HCT116 (cell line): ENCODE measurements around the gene CST1. TPM values are rescaled to one million over a fixed set of nuclear protein-coding genes. Genes with fewer than 3 reads are reported as not detected.

Source experiments
- ATAC-seq: fragments of 200-7000 bp; cut with Tn5 transposase; 2 replicates; pipeline ENCODE4 v1.9.1; 2020; ENCODE audit warnings: mild to moderate bottlenecking, moderate library complexity
- BruUV-seq: library from RNA; stranded (reverse); fragments of 400-500 nt; replicated peaks from 2 replicates; lab custom pipeline; 2021; lab: Mats Ljungman, UMichigan
- CTCF ChIA-PET: fragments of 300-600 bp; sonication (Branson Sonifier 250); formaldehyde crosslinking; loops from one replicate; lab custom pipeline; 2021; ENCODE audit warnings: antibody characterized with exemption; lab: Charles Lee
- POLR2A ChIA-PET: fragments of 300-600, 350-600 bp; sonication (Branson Sonifier 250); formaldehyde crosslinking; loops from one replicate; lab custom pipeline; 2021; ENCODE audit warnings: antibody characterized with exemption; lab: Charles Lee
- RAD21 ChIA-PET, 2 experiments: fragments of 300-600 bp; sonication (Branson Sonifier 250); formaldehyde crosslinking; loops; one replicate each; lab custom pipeline; 2023; ENCODE audit warnings: low total read pairs in 2 of 2; ENCODE audit not compliant: uncharacterized antibody in 2 of 2, unreplicated experiment in 2 of 2, low non-redundant PET in 1 of 2; lab: Charles Lee
- DNase-seq: peaks from one replicate; pipeline ENCODE4 v3.0.0-alpha.2; 2010; ENCODE audit warnings: low read depth, low spot score
- H2AFZ ChIP-seq: fragments of 200-600 bp; shearing (Covaris generic), sonication (generic); 2 replicates; pipeline ENCODE4 v1.6.1; 2017; ENCODE audit warnings: low read depth, mixed run types, mixed read lengths, antibody characterized with exemption, low read length; ENCODE audit not compliant: poor library complexity, severe bottlenecking
- H3K27ac ChIP-seq: 2 replicates; pipeline ENCODE4 v1.5.1; 2012; ENCODE audit warnings: low read depth, low read length
- H3K27me3 ChIP-seq: fragments of 200-600 bp; sonication (generic); 2 replicates; pipeline ENCODE4 v1.6.1; 2016; ENCODE audit warnings: mixed run types, low read length, mixed read lengths; ENCODE audit not compliant: insufficient read depth
- H3K36me3 ChIP-seq, 2 experiments: fragments of 200-500 bp in 1 of 2; fragments of 200-600 bp in 1 of 2; sonication (Bioruptor generic) in 1 of 2; sonication (generic) in 1 of 2; 2 replicates each; pipeline versions ENCODE4 v1.5.1 to v1.6.1; 2014 to 2016; ENCODE audit warnings: low read length in 2 of 2, inconsistent platforms in 1 of 2, mixed read lengths in 1 of 2, mixed run types in 1 of 2; ENCODE audit not compliant: insufficient read depth in 2 of 2, control insufficient read depth in 1 of 2
- H3K4me1 ChIP-seq, 2 experiments: fragments of 200-600 bp in 1 of 2; sonication (generic) in 1 of 2; 2 replicates each; pipeline versions ENCODE4 v1.5.1 to v1.6.1; 2012 to 2017; ENCODE audit warnings: low read length in 2 of 2, inconsistent platforms in 1 of 2, mild to moderate bottlenecking in 1 of 2, mixed read lengths in 1 of 2, mixed run types in 1 of 2, moderate library complexity in 1 of 2; ENCODE audit not compliant: insufficient read depth in 2 of 2, control insufficient read depth in 1 of 2
- H3K4me2 ChIP-seq: fragments of 200-600 bp; sonication (generic); 2 replicates; pipeline ENCODE4 v1.6.1; 2017; ENCODE audit warnings: mixed run types, low read length, mixed read lengths
- H3K4me3 ChIP-seq, 2 experiments: fragments of 200-600 bp in 1 of 2; sonication (generic) in 1 of 2; replicated peaks in 1 of 2; 2 replicates each; pipeline ENCODE4 v1.5.1; 2011 to 2016; ENCODE audit warnings: low read length in 2 of 2, control low read depth in 1 of 2, low read depth in 1 of 2, mild to moderate bottlenecking in 1 of 2, mixed read lengths in 1 of 2, mixed run types in 1 of 2
- H3K79me2 ChIP-seq: fragments of 200-600 bp; sonication (generic); 2 replicates; pipeline ENCODE4 v1.6.1; 2017; ENCODE audit warnings: mild to moderate bottlenecking, mixed run types, low read length, moderate library complexity, mixed read lengths; ENCODE audit not compliant: insufficient read depth
- H3K9ac ChIP-seq: fragments of 200-600 bp; sonication (generic); 2 replicates; pipeline ENCODE4 v1.6.1; 2016; ENCODE audit warnings: low read length, mixed read lengths
- H3K9me2 ChIP-seq: fragments of 200-600 bp; sonication (generic), shearing (Covaris generic); 2 replicates; pipeline ENCODE4 v1.6.1; 2017; ENCODE audit warnings: mixed run types, mild to moderate bottlenecking, moderate library complexity; ENCODE audit not compliant: insufficient read depth
- H3K9me3 ChIP-seq, 2 experiments: fragments of 200-500 bp in 1 of 2; fragments of 200-600 bp in 1 of 2; sonication (Bioruptor generic) in 1 of 2; sonication (generic) in 1 of 2; 2 replicates each; pipeline ENCODE4 v1.6.1; 2014 to 2017; ENCODE audit warnings: low read length in 2 of 2, mixed read lengths in 2 of 2, inconsistent platforms in 1 of 2, low read depth in 1 of 2, mild to moderate bottlenecking in 1 of 2, mixed run types in 1 of 2, moderate library complexity in 1 of 2; ENCODE audit not compliant: control insufficient read depth in 1 of 2, insufficient read depth in 1 of 2
- H4K20me1 ChIP-seq: fragments of 200-600 bp; sonication (generic), shearing (Covaris generic); 2 replicates; pipeline ENCODE4 v1.6.1; 2017; ENCODE audit warnings: mixed run types, mild to moderate bottlenecking, moderate library complexity; ENCODE audit not compliant: insufficient read depth
- CBX3 ChIP-seq: IDR thresholded peaks from 2 replicates; pipeline ENCODE4 v1.6.1; 2012; ENCODE audit warnings: low read depth
- EGR1 ChIP-seq: IDR thresholded peaks from 2 replicates; pipeline ENCODE4 v1.6.1; 2012; ENCODE audit warnings: low read depth
- JUND ChIP-seq: IDR thresholded peaks from 2 replicates; pipeline ENCODE4 v1.6.1; 2012
- POLR2AphosphoS5 ChIP-seq: IDR thresholded peaks from 2 replicates; pipeline ENCODE4 v1.6.1; 2011; ENCODE audit warnings: mild to moderate bottlenecking, low read depth, low read length, moderate library complexity
- TCF7L2 ChIP-seq: IDR thresholded peaks from 2 replicates; pipeline ENCODE4 v1.7.0; 2011; ENCODE audit warnings: borderline replicate concordance, inconsistent platforms; ENCODE audit not compliant: insufficient read depth, insufficient read length; ENCODE audit errors: extremely low read depth
- YY1 ChIP-seq: IDR thresholded peaks from 2 replicates; pipeline ENCODE4 v1.6.1; 2011; ENCODE audit warnings: low read length, low read depth, moderate library complexity, mild to moderate bottlenecking; ENCODE audit not compliant: insufficient replicate concordance; ENCODE audit errors: extremely low read depth
- intact Hi-C: fragments of 100-400 bp; cut with micrococcal nuclease; formaldehyde crosslinking; loops from 2 replicates; pipeline ENCODE4 v1.10.0; 2022
- total RNA-seq: library from RNA; stranded (reverse); gene quantifications from one replicate; pipeline ENCODE4 v1.2.1, GENCODE V29; 2021; ENCODE audit not compliant: unreplicated experiment
- TF ChIP-seq, protein P1 (sequence below): IDR thresholded peaks from 2 replicates; pipeline ENCODE4 v1.6.1; 2012; ENCODE audit warnings: low read depth
- TF ChIP-seq, protein P2 (sequence below): IDR thresholded peaks from 2 replicates; pipeline ENCODE4 v1.6.1; 2011; ENCODE audit warnings: mild to moderate bottlenecking, low read length, moderate library complexity; ENCODE audit not compliant: insufficient replicate concordance; ENCODE audit errors: extremely low read depth

The CST1 gene
- total RNA-seq, 1 experiment from 2014 or later: not detected

DNA sequence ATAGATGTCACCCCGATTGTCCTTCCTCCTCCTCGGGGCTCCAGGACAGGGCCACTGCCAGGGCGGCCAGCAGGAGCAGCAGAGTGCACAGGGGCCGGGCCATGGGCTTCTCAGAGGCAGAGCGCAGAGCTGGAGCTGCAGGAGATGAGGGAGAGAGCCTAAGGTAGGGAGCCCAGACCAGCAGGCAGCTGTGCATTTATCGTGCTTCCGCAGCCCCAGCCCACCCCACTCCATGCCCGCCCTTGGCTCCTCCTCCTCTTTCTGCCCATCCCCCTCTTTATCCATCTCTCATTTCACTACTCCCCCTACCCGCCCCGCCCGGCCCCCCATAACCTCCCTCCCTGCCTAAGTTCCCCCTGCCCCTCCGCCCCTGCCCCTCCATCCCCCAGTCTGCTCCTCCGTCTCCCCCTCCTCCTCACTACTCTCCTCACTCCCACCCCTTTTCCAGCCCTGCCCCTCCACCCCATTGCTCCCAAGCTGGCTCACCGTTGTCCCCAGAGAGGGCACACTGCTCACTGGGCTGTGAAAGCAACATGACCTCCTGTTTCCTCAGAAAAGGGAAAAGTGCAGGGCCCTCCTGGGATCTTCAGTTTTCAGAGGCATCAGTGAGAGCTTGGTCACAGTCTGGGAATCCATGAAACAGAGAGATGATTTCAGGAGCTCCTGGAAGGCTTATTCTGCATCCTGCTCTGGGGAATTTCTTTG lies 25.5 kb upstream of the CST1 start:
- H3K36me3 ChIP-seq: no peaks in the 10 kb centered on the region
- H3K4me1 ChIP-seq: no peaks in the 10 kb centered on the region
- H4K20me1 ChIP-seq: no peaks in the 10 kb centered on the region
- no peaks in the 10 kb centered on the region for H3K9me2 ChIP-seq
- ChIA-PET RAD21 (no interaction called here), POLR2A (no interaction called here), CTCF (no interaction called here)
- BruUV-seq: no TSS peak
- no peak for ATAC-seq
- DNase-seq: no peak
- H3K79me2 ChIP-seq: no peaks in the 10 kb centered on the region
- no peak overlapping the region for H3K27ac ChIP-seq
- intact Hi-C loops: no loop called here
- no peak overlapping the region for H2AFZ ChIP-seq
- H3K27me3 ChIP-seq: no peaks in the 10 kb centered on the region
- no peak overlapping the region for H3K9ac ChIP-seq
- TF ChIP-seq, protein P1, sequence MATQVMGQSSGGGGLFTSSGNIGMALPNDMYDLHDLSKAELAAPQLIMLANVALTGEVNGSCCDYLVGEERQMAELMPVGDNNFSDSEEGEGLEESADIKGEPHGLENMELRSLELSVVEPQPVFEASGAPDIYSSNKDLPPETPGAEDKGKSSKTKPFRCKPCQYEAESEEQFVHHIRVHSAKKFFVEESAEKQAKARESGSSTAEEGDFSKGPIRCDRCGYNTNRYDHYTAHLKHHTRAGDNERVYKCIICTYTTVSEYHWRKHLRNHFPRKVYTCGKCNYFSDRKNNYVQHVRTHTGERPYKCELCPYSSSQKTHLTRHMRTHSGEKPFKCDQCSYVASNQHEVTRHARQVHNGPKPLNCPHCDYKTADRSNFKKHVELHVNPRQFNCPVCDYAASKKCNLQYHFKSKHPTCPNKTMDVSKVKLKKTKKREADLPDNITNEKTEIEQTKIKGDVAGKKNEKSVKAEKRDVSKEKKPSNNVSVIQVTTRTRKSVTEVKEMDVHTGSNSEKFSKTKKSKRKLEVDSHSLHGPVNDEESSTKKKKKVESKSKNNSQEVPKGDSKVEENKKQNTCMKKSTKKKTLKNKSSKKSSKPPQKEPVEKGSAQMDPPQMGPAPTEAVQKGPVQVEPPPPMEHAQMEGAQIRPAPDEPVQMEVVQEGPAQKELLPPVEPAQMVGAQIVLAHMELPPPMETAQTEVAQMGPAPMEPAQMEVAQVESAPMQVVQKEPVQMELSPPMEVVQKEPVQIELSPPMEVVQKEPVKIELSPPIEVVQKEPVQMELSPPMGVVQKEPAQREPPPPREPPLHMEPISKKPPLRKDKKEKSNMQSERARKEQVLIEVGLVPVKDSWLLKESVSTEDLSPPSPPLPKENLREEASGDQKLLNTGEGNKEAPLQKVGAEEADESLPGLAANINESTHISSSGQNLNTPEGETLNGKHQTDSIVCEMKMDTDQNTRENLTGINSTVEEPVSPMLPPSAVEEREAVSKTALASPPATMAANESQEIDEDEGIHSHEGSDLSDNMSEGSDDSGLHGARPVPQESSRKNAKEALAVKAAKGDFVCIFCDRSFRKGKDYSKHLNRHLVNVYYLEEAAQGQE: no peak
- TF ChIP-seq YY1: no peak
- TF ChIP-seq CBX3: no peak
- no peak for TF ChIP-seq JUND
- TF ChIP-seq, protein P2, sequence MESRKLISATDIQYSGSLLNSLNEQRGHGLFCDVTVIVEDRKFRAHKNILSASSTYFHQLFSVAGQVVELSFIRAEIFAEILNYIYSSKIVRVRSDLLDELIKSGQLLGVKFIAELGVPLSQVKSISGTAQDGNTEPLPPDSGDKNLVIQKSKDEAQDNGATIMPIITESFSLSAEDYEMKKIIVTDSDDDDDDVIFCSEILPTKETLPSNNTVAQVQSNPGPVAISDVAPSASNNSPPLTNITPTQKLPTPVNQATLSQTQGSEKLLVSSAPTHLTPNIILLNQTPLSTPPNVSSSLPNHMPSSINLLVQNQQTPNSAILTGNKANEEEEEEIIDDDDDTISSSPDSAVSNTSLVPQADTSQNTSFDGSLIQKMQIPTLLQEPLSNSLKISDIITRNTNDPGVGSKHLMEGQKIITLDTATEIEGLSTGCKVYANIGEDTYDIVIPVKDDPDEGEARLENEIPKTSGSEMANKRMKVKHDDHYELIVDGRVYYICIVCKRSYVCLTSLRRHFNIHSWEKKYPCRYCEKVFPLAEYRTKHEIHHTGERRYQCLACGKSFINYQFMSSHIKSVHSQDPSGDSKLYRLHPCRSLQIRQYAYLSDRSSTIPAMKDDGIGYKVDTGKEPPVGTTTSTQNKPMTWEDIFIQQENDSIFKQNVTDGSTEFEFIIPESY: no peak
- no peak for TF ChIP-seq TCF7L2
- TF ChIP-seq EGR1: no peak
- TF ChIP-seq POLR2AphosphoS5: no peak
- no peaks in the 10 kb centered on the region for H3K9me3 ChIP-seq
- H3K4me3 ChIP-seq: no peak overlapping the region
- H3K4me2 ChIP-seq: no peak overlapping the region
